GM21825 (cell line): ENCODE measurements around the gene CBX5.
"Not testable (repeated sequence)": the region's sequence is repeated elsewhere in the genome, so short reads cannot be mapped to it uniquely, and the experiment has no call there.

Experiments used
- ATAC-seq: cut with Tn5 transposase; IDR thresholded peaks from one replicate; pipeline ENCODE4 v1.9.1; 2021; ENCODE audit warnings: mild to moderate bottlenecking, moderate library complexity; ENCODE audit not compliant: unreplicated experiment

Gene CBX5

GRCh38 chr12:54294953-54295566, 15.1 kb upstream of the CBX5 start:
- no peak for ATAC-seq

DNA sequence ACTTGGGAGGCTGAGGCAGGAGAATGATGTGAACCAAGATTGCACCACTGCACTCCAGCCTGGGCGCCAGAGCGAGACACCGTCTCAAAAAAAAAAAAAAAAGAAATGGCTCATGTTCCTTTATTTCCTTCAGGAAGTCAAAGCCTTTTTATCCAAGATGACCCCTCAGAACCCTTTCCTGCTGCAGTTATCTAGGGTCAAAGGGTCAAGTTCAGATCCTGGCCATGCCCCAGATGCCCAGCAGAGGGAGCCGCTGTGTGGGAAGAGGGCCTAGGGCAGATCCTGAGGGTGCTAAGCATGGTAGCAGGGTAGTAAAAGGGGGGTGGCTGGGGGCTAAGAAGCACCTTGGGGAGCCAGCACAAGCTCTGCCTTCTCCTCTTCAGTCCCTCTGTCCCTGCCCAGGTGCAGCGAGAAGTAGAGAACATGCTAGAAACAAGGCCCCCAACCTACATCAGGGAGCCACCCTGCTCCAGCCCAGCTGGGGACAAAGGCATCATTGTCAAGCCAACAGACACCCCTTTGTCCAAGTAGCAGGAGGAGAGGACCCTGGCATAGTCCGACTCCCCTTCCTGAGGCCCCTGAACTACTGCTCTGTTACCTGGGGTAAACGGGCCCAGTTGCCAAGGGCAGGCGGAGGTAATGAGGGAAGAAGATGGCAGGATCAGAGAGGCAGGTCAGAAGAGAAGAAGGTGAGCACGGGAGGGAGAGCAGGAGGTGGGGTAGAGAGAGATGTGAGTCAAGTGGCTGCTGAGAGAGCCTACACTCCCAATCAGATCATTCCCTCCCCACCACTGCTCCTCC, 14.4 kb upstream of the CBX5 start:
- ATAC-seq = peak; percentile 52

DNA sequence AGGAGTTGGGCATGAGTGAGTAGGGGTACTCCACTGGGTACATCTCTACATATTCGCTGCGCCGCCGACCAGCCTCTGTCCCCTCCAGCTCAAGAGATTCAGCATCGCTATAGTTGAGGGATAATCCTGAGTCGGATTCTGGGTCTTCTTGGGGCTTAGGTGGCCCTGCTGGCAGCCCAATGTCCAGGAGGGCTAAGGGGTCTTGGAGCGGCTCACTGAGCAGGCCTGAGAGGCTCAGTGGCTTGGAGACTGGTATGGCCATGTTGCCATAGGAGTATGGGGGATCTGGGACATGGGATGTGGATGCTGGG, 13.0 kb upstream of the CBX5 start:
- no peak for ATAC-seq

GRCh38 chr12:54292083-54292930, 12.4 kb upstream of the CBX5 start:
- no peak for ATAC-seq

DNA sequence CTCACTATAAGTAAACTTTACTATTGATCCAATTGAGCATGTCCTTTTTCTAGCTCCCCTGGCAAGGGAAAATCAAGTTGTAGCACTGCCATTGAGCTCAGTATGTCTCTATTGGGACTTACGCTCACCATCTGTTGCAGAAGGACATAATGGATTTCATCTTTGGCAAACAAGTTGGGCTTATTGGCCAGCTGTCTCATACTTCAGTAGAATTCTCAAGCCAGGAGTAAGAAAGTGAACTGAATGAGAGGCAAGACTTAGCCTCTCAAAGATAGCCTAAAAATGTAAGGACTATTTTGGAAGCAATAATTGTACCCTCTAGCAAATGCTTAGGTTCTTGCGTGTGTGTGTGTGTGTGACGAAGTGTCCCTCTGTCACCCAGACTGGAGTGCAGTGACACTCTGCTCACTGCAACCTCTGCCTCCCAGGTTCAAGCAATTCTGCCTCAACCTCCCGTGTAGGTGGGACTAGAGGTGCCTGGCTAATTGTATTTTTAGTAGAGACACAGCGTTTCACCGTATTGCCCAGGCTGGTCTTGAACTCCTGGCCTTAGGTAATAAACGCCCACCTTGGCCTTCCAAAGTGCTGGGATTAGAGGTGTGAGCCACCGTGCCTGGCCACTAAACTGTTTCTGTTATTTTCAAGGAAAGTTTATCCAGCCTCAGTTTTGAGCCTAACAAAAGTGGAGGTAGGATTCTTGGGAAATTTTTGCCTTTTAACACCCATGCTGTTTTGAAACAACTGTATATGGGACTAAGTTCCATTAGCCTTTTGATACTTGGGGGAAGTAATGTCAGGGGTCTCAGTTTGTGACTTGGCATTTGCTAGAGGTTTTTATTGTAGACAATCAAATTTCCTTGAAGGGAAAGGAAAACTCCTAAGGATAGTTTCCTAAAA, 7.6 kb upstream of the CBX5 start:
- no peak for ATAC-seq

DNA sequence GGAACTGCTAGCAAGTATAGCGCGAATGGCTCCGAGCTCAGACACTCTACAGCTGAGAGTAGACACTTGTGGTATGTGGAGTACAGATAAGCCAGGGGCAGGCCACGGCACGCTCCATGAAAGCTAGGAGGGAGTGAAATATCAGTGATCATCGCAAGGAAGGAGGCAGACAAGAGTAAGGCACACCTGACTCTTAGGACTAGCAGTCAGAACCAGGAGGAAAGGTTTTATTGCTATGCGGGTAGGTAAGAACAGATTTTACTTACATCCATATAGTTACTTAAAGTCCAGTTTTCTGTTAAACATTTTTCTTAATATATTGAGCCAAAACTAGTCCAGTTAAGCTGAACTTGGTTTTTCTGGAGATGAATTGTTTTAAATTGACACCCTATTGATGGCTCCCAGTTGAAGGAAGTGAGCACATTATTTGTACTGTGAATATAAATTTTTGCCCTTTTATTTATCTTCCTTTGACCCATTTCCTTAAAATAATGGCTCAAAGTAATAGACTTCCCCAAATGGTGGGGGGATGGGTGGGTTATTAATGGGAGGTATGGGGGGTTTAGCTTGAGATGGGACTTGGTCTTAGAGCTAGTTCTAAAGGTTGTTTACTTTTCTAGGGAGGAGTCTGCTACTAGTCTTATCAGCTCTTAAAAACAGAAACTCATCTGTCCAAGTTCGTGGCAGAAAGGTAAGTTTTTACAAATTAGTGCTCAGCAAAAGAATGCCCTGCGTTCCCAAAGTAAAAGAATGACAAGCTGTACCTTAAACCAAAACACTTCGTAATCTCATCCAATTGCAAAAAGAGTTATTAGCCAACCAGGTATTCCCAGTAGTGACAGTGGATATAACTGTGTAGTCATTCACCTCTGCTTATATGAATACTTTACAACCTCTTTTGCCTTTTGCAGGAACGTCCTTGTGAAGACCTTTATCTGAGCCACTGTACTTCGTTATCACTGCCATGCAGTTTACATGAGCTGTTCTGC, 6.4 kb upstream of the CBX5 start:
- ATAC-seq = no peak

DNA sequence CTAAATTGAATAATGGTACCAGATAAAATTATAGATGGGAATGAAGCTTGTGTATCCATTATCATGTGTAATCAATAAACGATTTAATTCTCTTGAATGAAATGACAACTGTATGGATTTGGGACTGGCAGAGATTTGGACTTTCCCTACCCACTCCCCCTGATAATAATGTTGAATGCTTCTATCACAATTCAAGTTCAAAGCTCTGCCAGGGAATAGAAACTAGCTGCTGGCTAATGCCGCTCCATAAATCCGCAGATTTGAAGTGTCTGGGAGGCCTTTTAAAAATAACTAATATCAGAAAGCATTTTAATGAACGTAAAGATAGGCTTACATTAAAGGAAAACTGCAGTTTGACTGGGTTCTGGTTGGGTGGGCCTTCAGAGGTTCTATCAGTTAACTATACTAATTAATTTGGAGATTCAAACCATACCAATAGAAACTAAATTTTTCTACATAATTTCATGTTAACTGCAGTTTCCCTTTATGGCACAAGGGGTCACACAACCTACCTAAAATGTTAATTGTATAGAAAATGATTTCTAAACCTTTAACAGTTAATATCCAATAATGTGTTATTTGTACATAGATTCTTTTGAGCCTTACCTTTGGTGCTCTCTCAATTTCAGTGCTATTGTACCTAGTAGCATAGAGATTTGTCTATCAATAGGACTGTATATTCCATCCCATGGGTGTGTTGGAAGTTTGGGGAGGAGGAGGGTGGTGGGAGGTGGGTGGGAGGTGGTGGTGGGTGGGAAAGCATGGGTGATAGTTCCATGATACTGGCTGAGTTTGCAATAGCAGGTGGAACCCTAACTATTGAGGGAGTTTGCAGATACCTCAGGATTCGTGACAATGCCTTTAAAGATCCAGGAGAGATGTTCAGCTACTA, 5.5 kb upstream of the CBX5 start:
- no peak for ATAC-seq

DNA sequence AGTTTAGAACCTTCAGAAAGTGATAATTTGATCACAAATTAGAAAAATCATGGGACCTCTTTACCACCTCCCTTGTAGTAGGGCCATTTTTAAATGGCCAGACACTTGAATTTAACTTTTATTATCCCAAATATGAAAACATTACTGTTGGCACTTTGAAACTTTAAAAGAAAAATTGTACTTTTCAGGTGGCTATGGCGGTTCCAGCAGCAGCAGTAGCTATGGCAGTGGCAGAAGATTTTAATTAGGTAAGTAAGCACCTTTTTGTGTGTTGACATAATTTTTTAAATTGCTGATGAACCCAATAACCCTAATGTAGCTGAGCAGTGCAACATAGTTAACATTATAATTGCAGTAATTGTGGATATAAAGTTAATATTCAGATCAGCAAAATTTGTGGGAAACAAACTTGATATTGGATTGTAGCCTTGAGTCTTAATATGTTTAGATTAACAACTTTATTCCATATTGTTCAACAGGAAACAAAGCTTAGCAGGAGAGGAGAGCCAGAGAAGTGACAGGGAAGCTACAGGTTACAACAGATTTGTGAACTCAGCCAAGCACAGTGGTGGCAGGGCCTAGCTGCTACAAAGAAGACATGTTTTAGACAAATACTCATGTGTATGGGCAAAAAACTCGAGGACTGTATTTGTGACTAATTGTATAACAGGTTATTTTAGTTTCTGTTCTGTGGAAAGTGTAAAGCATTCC, 4.3 kb upstream of the CBX5 start:
- ATAC-seq = not testable (repeated sequence)

DNA sequence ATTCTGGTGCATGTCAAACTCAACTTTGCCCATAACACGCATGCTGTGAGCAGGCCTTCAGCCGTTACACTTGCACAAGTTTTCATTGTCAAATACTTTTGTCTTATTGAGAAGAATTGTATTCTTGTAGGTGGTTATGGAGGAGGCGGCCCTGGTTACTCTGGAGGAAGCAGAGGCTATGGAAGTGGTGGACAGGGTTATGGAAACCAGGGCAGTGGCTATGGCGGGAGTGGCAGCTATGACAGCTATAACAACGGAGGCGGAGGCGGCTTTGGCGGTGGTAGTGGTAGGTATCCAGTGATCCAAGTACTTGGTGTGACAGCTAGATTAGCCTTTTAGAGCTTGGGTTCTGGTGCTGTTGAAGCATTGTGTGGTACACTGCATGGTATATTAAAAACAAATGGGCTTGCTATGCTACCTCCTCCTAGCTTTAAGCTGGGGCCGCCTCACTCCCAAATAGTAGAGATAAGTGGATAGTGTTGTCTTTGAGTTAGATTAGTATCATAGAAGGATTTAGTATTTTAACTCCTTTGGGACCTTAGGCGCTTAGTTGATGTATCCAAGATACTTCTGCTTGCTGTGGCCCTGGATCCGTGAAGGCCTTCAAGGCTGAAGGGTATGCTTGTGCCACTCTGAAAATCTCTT, 3.1 kb upstream of the CBX5 start:
- no peak for ATAC-seq

- ATAC-seq = not testable (repeated sequence)
These were observed 1.8 kb upstream of the CBX5 start for GRCh38 chr12:54281694-54282093.

GRCh38 chr12:54281261-54281638, 1.3 kb upstream of the CBX5 start:
- not testable (repeated sequence) for ATAC-seq

DNA sequence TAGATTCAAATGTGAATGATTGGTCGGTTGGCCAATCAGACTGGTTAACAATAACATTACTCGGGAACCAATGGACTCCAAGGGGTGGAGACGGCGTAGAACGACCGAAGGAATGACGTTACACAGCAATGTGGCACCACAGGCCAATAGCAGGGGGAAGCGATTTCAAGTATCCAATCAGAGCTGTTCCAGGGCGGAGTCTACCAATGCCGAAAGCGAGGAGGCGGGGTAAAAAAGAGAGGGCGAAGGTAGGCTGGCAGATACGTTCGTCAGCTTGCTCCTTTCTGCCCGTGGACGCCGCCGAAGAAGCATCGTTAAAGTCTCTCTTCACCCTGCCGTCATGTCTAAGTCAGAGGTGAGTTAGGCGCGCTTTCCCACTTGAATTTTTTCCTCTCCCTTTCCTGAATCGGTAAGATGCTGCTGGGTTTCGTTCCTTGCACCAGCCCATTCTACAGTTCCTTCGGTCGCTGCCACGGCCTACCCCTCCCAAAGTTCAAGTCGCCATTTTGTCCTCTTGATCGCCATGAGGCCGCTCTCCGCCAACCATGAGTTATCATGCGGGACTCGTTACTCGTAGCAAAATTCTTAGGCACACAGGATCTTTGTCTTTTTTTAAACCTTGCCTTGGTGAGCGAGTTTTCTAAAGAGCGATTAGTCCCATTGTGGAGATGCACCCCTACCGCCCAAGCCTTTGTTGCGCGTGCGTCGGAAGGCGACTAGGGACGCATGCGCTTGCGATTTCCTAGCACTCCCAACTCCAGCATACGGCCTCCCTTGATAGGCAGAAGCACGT, 742 bp upstream of the CBX5 start, which contains the start of gene HNRNPA1:
TSS of gene HNRNPA1 (plus strand) at position 259 of the 793 bp plus-strand sequence. CDS start at position 341, 82 bp downstream.
- ATAC-seq = peak; percentile 85

DNA sequence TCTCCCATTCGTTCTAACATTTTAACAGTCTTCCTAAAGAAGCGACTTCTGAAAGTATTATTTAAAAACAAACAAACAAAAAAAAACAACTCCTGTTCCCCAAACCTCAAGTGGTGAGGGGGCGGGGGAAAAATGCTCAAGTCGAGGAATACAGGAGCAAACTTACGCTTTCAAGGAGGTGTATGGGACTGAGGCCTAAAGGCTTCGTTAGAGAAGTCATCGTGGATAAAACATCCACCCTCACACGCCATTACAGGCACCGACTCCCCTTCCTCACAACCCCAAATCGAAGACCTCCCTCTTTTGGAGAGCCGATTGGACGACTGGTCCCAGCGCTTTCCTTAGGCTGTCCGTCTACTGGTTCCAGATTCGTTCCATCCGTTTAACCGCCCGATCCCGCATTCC, 693 bp downstream of the CBX5 start:
- no peak for ATAC-seq

- ATAC-seq = no peak
These were observed 2.1 kb downstream of the CBX5 start for GRCh38 chr12:54277823-54278276.

DNA sequence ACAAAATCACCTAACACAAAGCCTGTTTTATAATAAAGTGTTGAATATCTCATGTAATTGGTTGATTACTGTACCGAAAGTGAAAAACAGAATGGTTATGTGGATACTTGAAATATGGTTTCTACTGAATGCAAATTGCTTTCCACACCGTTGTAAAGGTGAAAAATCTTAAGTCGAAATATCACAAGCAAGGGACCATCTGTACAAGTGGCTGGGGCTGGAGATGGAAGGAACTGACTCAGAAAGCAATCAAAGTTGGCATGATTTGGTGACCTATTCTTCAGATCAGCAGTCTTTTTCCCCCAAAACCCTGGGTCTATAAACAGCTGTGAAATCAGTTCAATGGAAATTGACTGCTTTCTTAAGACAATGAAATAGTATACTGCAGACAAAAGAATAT, 3.6 kb downstream of the CBX5 start:
- no peak for ATAC-seq

DNA sequence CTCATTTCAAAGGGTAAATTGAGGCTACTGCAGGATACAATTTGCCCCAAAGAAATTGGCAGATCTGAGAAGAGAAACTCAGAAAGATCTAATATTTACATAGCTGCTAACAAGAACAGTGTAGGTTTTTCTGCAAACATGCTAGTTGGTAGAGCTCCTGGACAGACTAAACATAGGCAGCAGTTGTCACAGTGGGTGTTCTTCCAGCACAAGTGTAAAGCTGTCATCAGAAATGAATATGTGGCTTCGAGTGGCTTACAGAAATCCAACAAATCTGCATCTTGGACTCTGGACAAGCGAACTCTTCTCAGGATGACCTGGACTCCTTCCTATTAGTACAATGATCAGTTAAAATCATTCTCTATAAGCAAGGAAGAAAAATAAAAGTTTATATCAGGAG, 5.9 kb downstream of the CBX5 start:
- ATAC-seq = no peak

DNA sequence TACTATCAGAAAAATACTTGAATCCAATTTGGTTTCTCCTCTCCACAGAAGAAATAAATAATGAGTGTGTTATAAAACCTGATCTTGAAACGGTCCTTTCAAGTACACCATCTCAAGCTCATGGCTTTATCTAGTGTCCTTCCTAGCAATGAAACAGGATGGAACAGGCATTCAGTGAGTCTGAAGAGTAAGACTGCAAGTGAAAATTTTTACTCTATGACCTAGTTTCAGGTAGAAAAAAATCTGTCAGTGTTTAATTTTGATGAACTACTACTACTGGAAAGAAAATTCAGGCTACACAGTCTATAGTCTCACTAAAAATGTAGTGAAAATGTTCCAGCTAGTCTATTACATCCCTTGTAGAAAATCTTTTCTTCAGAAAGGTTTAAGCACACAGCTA, 7.7 kb downstream of the CBX5 start:
- ATAC-seq = no peak
